Measurements from ENCODE around the gene STX1A.

STX1A gene

GRCh38 chr7:73706126-73707044 lies 13.1 kb downstream of the STX1A start:
- Histone ChIP-seq H3K4me3 (ENCODE audit: insufficient read length, low read depth) (no peak overlapping the region), H3K36me3 (ENCODE audit: insufficient read depth, insufficient read length, low read length) (peaks cover 42% of the 10 kb centered on the region), H3K27me3 (ENCODE audit: insufficient read depth, insufficient read length) (no peaks in the 10 kb centered on the region), H3K9me3 (ENCODE audit: insufficient read depth, low read length) (no peaks in the 10 kb centered on the region), H3K4me1 (ENCODE audit: insufficient read depth, insufficient read length) (peaks cover 20% of the 10 kb centered on the region), H3K9ac (ENCODE audit: insufficient read length, low read depth) (no peak overlapping the region)
- DNase-seq (ENCODE audit: low read depth, low spot score), result no peak
- TF ChIP-seq SUZ12 (IDR thresholded peaks at IDR 0.05; ENCODE audit: extremely low read depth, insufficient read depth, insufficient read length), result no peak
- TF ChIP-seq YY1 (IDR thresholded peaks at IDR 0.05; ENCODE audit: insufficient read depth, insufficient read length), result no peak
- TF ChIP-seq ZNF274 (IDR thresholded peaks at IDR 0.05; ENCODE audit: low read depth, low read length), result no peak

GRCh38 chr7:73705551-73705920 lies 13.9 kb downstream of the STX1A start:
- H3K27me3 ChIP-seq (ENCODE audit: insufficient read depth, insufficient read length), result no peaks in the 10 kb centered on the region
- TF ChIP-seq YY1 (IDR thresholded peaks at IDR 0.05; ENCODE audit: insufficient read depth, insufficient read length) (no peak), SUZ12 (IDR thresholded peaks at IDR 0.05; ENCODE audit: extremely low read depth, insufficient read depth, insufficient read length) (no peak), ZNF274 (IDR thresholded peaks at IDR 0.05; ENCODE audit: low read depth, low read length) (no peak)
- no peak overlapping the region for H3K9ac ChIP-seq (ENCODE audit: insufficient read length, low read depth)
- no peaks in the 10 kb centered on the region for H3K9me3 ChIP-seq (ENCODE audit: insufficient read depth, low read length)
- H3K36me3 ChIP-seq (ENCODE audit: insufficient read depth, insufficient read length, low read length), result peaks cover 49% of the 10 kb centered on the region
- DNase-seq (ENCODE audit: low read depth, low spot score), result no peak
- H3K4me1 ChIP-seq (ENCODE audit: insufficient read depth, insufficient read length), result peaks cover 20% of the 10 kb centered on the region
- no peak overlapping the region for H3K4me3 ChIP-seq (ENCODE audit: insufficient read length, low read depth)

GRCh38 chr7:73704640-73705550 lies 14.6 kb downstream of the STX1A start:
- H3K4me1 ChIP-seq (ENCODE audit: insufficient read depth, insufficient read length), result peaks cover 20% of the 10 kb centered on the region
- no peak for DNase-seq (ENCODE audit: low read depth, low spot score)
- H3K9ac ChIP-seq (ENCODE audit: insufficient read length, low read depth), result peak overlapping the region; percentile 74
- H3K27me3 ChIP-seq (ENCODE audit: insufficient read depth, insufficient read length), result no peaks in the 10 kb centered on the region
- H3K4me3 ChIP-seq (ENCODE audit: insufficient read length, low read depth), result no peak overlapping the region
- TF ChIP-seq YY1 (IDR thresholded peaks at IDR 0.05; ENCODE audit: insufficient read depth, insufficient read length) (no peak), SUZ12 (IDR thresholded peaks at IDR 0.05; ENCODE audit: extremely low read depth, insufficient read depth, insufficient read length) (no peak), ZNF274 (IDR thresholded peaks at IDR 0.05; ENCODE audit: low read depth, low read length) (no peak)
- H3K36me3 ChIP-seq (ENCODE audit: insufficient read depth, insufficient read length, low read length), result peaks cover 55% of the 10 kb centered on the region
- no peaks in the 10 kb centered on the region for H3K9me3 ChIP-seq (ENCODE audit: insufficient read depth, low read length)

- Histone ChIP-seq H3K9me3 (ENCODE audit: insufficient read depth, low read length) (no peaks in the 10 kb centered on the region), H3K4me3 (ENCODE audit: insufficient read length, low read depth) (peak overlapping the region; percentile 5), H3K4me1 (ENCODE audit: insufficient read depth, insufficient read length) (peaks cover 20% of the 10 kb centered on the region), H3K27me3 (ENCODE audit: insufficient read depth, insufficient read length) (no peaks in the 10 kb centered on the region), H3K36me3 (ENCODE audit: insufficient read depth, insufficient read length, low read length) (peaks cover 63% of the 10 kb centered on the region), H3K9ac (ENCODE audit: insufficient read length, low read depth) (peak overlapping the region; percentile 74)
- TF ChIP-seq SUZ12 (IDR thresholded peaks at IDR 0.05; ENCODE audit: extremely low read depth, insufficient read depth, insufficient read length) (no peak), YY1 (IDR thresholded peaks at IDR 0.05; ENCODE audit: insufficient read depth, insufficient read length) (no peak), ZNF274 (IDR thresholded peaks at IDR 0.05; ENCODE audit: low read depth, low read length) (no peak)
- no peak for DNase-seq (ENCODE audit: low read depth, low spot score)
Measured at GRCh38 chr7:73703757-73704639, 15.5 kb downstream of the STX1A start.

- Histone ChIP-seq H3K4me1 (ENCODE audit: insufficient read depth, insufficient read length) (peaks cover 20% of the 10 kb centered on the region), H3K27me3 (ENCODE audit: insufficient read depth, insufficient read length) (no peaks in the 10 kb centered on the region), H3K9ac (ENCODE audit: insufficient read length, low read depth) (peak overlapping the region; percentile 59), H3K4me3 (ENCODE audit: insufficient read length, low read depth) (peak overlapping the region; percentile 5), H3K36me3 (ENCODE audit: insufficient read depth, insufficient read length, low read length) (peaks cover 64% of the 10 kb centered on the region), H3K9me3 (ENCODE audit: insufficient read depth, low read length) (no peaks in the 10 kb centered on the region)
- no peak for DNase-seq (ENCODE audit: low read depth, low spot score)
- no peak for TF ChIP-seq SUZ12 (IDR thresholded peaks at IDR 0.05; ENCODE audit: extremely low read depth, insufficient read depth, insufficient read length)
- no peak for TF ChIP-seq YY1 (IDR thresholded peaks at IDR 0.05; ENCODE audit: insufficient read depth, insufficient read length)
- no peak for TF ChIP-seq ZNF274 (IDR thresholded peaks at IDR 0.05; ENCODE audit: low read depth, low read length)
Measured at GRCh38 chr7:73703225-73703624, 16.2 kb downstream of the STX1A start.

- Histone ChIP-seq H3K36me3 (ENCODE audit: insufficient read depth, insufficient read length, low read length) (peaks cover 69% of the 10 kb centered on the region), H3K9ac (ENCODE audit: insufficient read length, low read depth) (peak overlapping the region; percentile 21)
Measured at GRCh38 chr7:73702665-73703064, 16.8 kb downstream of the STX1A start.

More at GRCh38 chr7:73702665-73703064, 16.8 kb downstream of the STX1A start:
- no peaks in the 10 kb centered on the region for H3K9me3 ChIP-seq (ENCODE audit: insufficient read depth, low read length)
- TF ChIP-seq YY1 (IDR thresholded peaks at IDR 0.05; ENCODE audit: insufficient read depth, insufficient read length) (no peak), SUZ12 (IDR thresholded peaks at IDR 0.05; ENCODE audit: extremely low read depth, insufficient read depth, insufficient read length) (no peak), ZNF274 (IDR thresholded peaks at IDR 0.05; ENCODE audit: low read depth, low read length) (no peak)
- no peak for DNase-seq (ENCODE audit: low read depth, low spot score)
- H3K4me3 ChIP-seq (ENCODE audit: insufficient read length, low read depth), result no peak overlapping the region
- H3K27me3 ChIP-seq (ENCODE audit: insufficient read depth, insufficient read length), result no peaks in the 10 kb centered on the region
- peaks cover 20% of the 10 kb centered on the region for H3K4me1 ChIP-seq (ENCODE audit: insufficient read depth, insufficient read length)
